A549 (cell line): ENCODE measurements around the gene COG2. TPM values are rescaled to one million over a fixed set of nuclear protein-coding genes. Genes with fewer than 3 reads are reported as not detected.

Source experiments
- ATAC-seq, 2 experiments: fragments of 200-7000 bp in 1 of 2; fragments of >200 bp in 1 of 2; cut with Nextera tagmentation in 1 of 2; cut with Tn5 transposase in 1 of 2; 3 replicates each; pipeline versions ENCODE4 v1.8.0 to v1.9.1; 2018 to 2020; ENCODE audit warnings: mild to moderate bottlenecking in 1 of 2, moderate library complexity in 1 of 2
- CTCF ChIA-PET: fragments of 300-600 bp; sonication (Branson Sonifier 250); formaldehyde crosslinking; extraction: SDS; loops from one replicate; lab custom pipeline; 2021; ENCODE audit warnings: antibody characterized with exemption, inconsistent platforms; lab: Yijun Ruan, JAX
- POLR2A ChIA-PET: fragments of 350-600 bp; formaldehyde crosslinking; extraction: SDS; loops from one replicate; lab custom pipeline; 2021; ENCODE audit warnings: antibody characterized with exemption, inconsistent platforms; lab: Yijun Ruan, JAX
- DNase-seq, 2 experiments: peaks; one replicate each; pipeline versions ENCODE4 v3.0.0 to v3.0.0-alpha.2; 2011 to 2016; ENCODE audit warnings: low read depth in 1 of 2, low spot score in 1 of 2
- FAIRE-seq: peaks from 2 replicates; lab custom pipeline; 2011; peaks lifted over from hg19 to GRCh38; lab: Jason Lieb, UNC
- H3K27ac ChIP-seq, 2 experiments: fragments of >200 bp; sonication (Bioruptor Twin); formaldehyde crosslinking; 3 replicates each; pipeline ENCODE4 v1.5.1; 2016 to 2017
- H3K4me1 ChIP-seq: fragments of >200 bp; sonication (Bioruptor Twin); formaldehyde crosslinking; 3 replicates; pipeline ENCODE4 v1.6.1; 2016
- H3K4me2 ChIP-seq: fragments of >200 bp; sonication (Bioruptor Twin); formaldehyde crosslinking; 3 replicates; pipeline ENCODE4 v1.6.1; 2016
- H3K4me3 ChIP-seq: fragments of >200 bp; sonication (Bioruptor Twin); formaldehyde crosslinking; 3 replicates; pipeline ENCODE4 v1.5.1; 2016
- H3K9me3 ChIP-seq: fragments of >200 bp; sonication (Bioruptor Twin); formaldehyde crosslinking; 3 replicates; pipeline ENCODE4 v1.6.1; 2016
- BHLHE40 ChIP-seq: IDR thresholded peaks from 2 replicates; pipeline ENCODE4 v1.6.1; 2012; ENCODE audit warnings: low read depth, low read length, inconsistent platforms
- CBX2 ChIP-seq: fragments of 200-600 bp; sonication (generic); IDR thresholded peaks from 2 replicates; pipeline ENCODE4 v1.6.1; 2016; ENCODE audit warnings: low read depth, mild to moderate bottlenecking, borderline replicate concordance
- CBX8 ChIP-seq: fragments of 200-600 bp; sonication (generic); IDR thresholded peaks from 2 replicates; pipeline ENCODE4 v1.6.1; 2016
- HOXB5 ChIP-seq: fragments of 250-450 bp; sonication (Bioruptor Pico); IDR thresholded peaks from 2 replicates; pipeline ENCODE4 v1.5.0; 2020; ENCODE audit warnings: mild to moderate bottlenecking, moderate library complexity
- JUN ChIP-seq, 2 experiments: fragments of >200 bp; sonication (Bioruptor Twin); formaldehyde crosslinking; IDR thresholded peaks; 2 replicates in 1 of 2; 3 replicates in 1 of 2; pipeline ENCODE4 v1.6.1; 2016 to 2017
- KDM5A ChIP-seq: fragments of 200-600 bp; sonication (generic); IDR thresholded peaks from 2 replicates; pipeline ENCODE4 v1.6.1; 2016; ENCODE audit warnings: antibody characterized with exemption, mild to moderate bottlenecking
- NFE2L2 ChIP-seq: fragments of 150-350 bp; conservative IDR thresholded peaks from 2 replicates; pipeline ENCODE4 v1.6.1; 2014; ENCODE audit warnings: low read length
- RCOR1 ChIP-seq: fragments of 150-350 bp; IDR thresholded peaks from 2 replicates; pipeline ENCODE4 v1.6.1; 2014; ENCODE audit warnings: antibody characterized with exemption, low read length, low read depth
- RNF2 ChIP-seq: fragments of 200-600 bp; sonication (generic); IDR thresholded peaks from 2 replicates; pipeline ENCODE4 v1.6.1; 2016; ENCODE audit warnings: low read depth, mild to moderate bottlenecking, antibody characterized with exemption, moderate library complexity, borderline replicate concordance
- SMC3 ChIP-seq: fragments of >200 bp; sonication (Bioruptor Twin); formaldehyde crosslinking; IDR thresholded peaks from 3 replicates; pipeline ENCODE4 v1.6.1; 2018; ENCODE audit warnings: inconsistent platforms
- TFCP2L1 ChIP-seq: fragments of 250-450 bp; sonication (Bioruptor Pico); IDR thresholded peaks from 2 replicates; pipeline ENCODE4 v1.5.0; 2021; ENCODE audit warnings: mild to moderate bottlenecking
- ZC3H11A ChIP-seq: fragments of 450-650 bp; IDR thresholded peaks from 2 replicates; pipeline ENCODE4 v1.6.1; 2014; ENCODE audit warnings: antibody characterized with exemption, mild to moderate bottlenecking
- ZFP36 ChIP-seq: fragments of 450-650 bp; IDR thresholded peaks from 2 replicates; pipeline ENCODE4 v1.6.1; 2014; ENCODE audit warnings: borderline replicate concordance; ENCODE audit not compliant: partially characterized antibody
- WGBS: methylation state at CpG from one replicate; pipeline ENCODE4 v1.1.6; 2017; ENCODE audit errors: missing lambda C conversion rate; 5-methylcytosine and 5-hydroxymethylcytosine counted together
- polyA plus RNA-seq, 4 experiments: library from polyadenylated mRNA; depleted of rRNA in 3 of 4; stranded (reverse); fragments of >200 nt; fragmentation: RNase III in 1 of 4; extraction: RNeasy Plus Mini Kit Qiagen cat#74134 plus additional on column Dnase treatment in 1 of 4; gene quantifications; 2 replicates in 3 of 4; 3 replicates in 1 of 4; pipeline ENCODE4 v1.2.3, GENCODE V29; 2011 to 2017
- TF ChIP-seq, protein P1 (sequence below): fragments of >200 bp; sonication (Bioruptor Twin); formaldehyde crosslinking; IDR thresholded peaks from 3 replicates; pipeline ENCODE4 v1.6.1; 2016
- TF ChIP-seq, protein P2 (sequence below): fragments of >200 bp; sonication (Bioruptor Twin); formaldehyde crosslinking; IDR thresholded peaks from 3 replicates; pipeline ENCODE4 v1.5.1; 2016
- TF ChIP-seq, protein P3 (sequence below): fragments of >200 bp; sonication (Bioruptor Twin); formaldehyde crosslinking; IDR thresholded peaks from 2 replicates; pipeline ENCODE4 v1.6.1; 2016
- TF ChIP-seq, protein P4 (sequence below): fragments of 450-650 bp; IDR thresholded peaks from 2 replicates; pipeline ENCODE4 v1.6.1; 2014; ENCODE audit warnings: antibody characterized with exemption
- TF ChIP-seq, protein P5 (sequence below): IDR thresholded peaks from 2 replicates; pipeline ENCODE4 v1.6.1; 2012

The COG2 gene
- polyA plus RNA-seq, 2 of the 4 experiments (the other 2 are of a cell fraction) = 23.0 to 34.2 TPM

DNA sequence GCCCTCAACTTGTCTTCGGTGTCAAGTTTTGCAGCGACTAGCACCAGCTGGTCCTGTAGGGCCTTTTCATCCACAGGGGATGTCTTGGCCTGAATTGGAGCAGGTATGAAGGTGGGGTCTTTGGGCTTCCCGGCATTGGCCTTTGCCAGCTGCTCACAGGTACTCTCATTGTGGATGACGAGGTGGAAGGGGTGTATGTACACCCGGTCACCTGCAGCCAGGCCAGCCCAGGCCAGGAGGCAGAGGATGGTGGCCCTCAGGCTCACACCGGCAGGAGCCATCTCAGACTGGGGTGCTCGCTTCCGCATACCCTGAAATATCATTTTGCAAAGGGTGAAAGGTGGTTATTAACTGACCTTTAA, 68.2 kb downstream of the COG2 start:
- no peaks in the 10 kb centered on the region for H3K9me3 ChIP-seq
- ChIA-PET POLR2A (no interaction called here), CTCF (interaction anchor here (1.0 to 1.4 kb wide), 2 partner anchors 69 to 500 kb away, joined by 3 to 4 read pairs; partner anchors contain the start of gene COG2)
- H3K4me3 ChIP-seq = no peak overlapping the region
- H3K4me1 ChIP-seq = peaks cover 10% of the 10 kb centered on the region; the same call in 2 of the 3 replicates
- no peak for DNase-seq
- H3K4me2 ChIP-seq = no peak overlapping the region
- no peak overlapping the region for H3K27ac ChIP-seq
- TF ChIP-seq ZC3H11A (no peak), CBX8 (no peak), RCOR1 (no peak), CBX2 (no peak)
- TF ChIP-seq, protein P1, sequence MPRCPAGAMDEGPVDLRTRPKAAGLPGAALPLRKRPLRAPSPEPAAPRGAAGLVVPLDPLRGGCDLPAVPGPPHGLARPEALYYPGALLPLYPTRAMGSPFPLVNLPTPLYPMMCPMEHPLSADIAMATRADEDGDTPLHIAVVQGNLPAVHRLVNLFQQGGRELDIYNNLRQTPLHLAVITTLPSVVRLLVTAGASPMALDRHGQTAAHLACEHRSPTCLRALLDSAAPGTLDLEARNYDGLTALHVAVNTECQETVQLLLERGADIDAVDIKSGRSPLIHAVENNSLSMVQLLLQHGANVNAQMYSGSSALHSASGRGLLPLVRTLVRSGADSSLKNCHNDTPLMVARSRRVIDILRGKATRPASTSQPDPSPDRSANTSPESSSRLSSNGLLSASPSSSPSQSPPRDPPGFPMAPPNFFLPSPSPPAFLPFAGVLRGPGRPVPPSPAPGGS = no peak
- no peak for FAIRE-seq
- ATAC-seq = no peak
- 81% methylated on average over 8 of the region's 8 CpGs for WGBS

DNA sequence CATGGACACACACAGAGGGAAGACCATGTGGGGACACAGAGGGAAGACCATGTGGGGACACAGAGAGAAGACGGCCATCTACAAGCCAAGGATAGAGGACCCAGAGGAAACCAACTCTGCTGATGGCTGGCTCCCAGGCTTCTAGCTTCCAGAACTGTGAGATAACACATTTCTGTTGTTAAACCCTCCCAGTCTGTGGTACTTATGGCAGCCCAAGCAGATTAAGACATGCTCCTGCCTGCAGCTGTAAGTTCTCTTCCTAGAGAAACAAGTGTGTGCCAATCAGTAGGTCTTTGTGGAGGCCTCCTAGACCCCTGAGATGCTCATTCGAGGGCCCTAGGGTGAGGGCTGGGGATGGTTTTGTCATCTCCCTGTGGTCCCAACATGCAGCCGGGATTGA, 69.0 kb downstream of the COG2 start:
- no peak overlapping the region for H3K4me3 ChIP-seq
- WGBS = 56% methylated on average over 3 of the region's 3 CpGs
- ChIA-PET POLR2A (no interaction called here), CTCF (interaction anchor here (0.5 to 1.4 kb wide), 2 partner anchors 21 to 69 kb away, joined by 3 to 4 read pairs; partner anchors contain the start of gene COG2)
- H3K27ac ChIP-seq = no peak overlapping the region
- H3K9me3 ChIP-seq = no peaks in the 10 kb centered on the region
- TF ChIP-seq CBX8 = no peak
- TF ChIP-seq, protein P2, sequence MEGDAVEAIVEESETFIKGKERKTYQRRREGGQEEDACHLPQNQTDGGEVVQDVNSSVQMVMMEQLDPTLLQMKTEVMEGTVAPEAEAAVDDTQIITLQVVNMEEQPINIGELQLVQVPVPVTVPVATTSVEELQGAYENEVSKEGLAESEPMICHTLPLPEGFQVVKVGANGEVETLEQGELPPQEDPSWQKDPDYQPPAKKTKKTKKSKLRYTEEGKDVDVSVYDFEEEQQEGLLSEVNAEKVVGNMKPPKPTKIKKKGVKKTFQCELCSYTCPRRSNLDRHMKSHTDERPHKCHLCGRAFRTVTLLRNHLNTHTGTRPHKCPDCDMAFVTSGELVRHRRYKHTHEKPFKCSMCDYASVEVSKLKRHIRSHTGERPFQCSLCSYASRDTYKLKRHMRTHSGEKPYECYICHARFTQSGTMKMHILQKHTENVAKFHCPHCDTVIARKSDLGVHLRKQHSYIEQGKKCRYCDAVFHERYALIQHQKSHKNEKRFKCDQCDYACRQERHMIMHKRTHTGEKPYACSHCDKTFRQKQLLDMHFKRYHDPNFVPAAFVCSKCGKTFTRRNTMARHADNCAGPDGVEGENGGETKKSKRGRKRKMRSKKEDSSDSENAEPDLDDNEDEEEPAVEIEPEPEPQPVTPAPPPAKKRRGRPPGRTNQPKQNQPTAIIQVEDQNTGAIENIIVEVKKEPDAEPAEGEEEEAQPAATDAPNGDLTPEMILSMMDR = no peak
- TF ChIP-seq, protein P1 = no peak
- peaks cover 10% of the 10 kb centered on the region; the same call in 2 of the 3 replicates for H3K4me1 ChIP-seq
- H3K4me2 ChIP-seq = no peak overlapping the region
- ATAC-seq = no peak
- DNase-seq = no peak
- FAIRE-seq = no peak

DNA sequence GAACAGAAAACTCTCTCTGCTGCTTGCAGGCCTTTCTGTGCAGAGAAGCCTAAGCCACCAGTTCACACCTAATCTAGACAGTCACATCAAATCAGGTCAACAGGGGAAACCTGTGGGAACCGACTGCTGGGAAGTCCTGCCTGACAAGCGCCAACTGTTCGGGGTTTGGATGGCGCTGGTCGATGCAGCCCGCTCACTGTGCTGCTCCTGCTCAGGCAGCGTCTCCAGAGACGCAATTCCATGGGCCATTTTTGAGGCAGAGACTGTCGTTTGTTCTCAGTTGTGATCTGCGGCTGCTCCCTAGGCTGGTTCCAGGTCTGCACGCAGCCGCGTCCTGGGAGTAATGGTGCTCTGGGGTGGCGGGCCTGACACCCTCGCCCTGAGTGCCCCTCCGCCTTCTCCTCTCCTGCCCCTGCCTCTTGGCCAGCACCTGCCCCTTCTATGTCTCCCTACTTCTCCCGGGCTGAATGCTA, 70.2 kb downstream of the COG2 start:
- Histone ChIP-seq H3K4me3 (no peak overlapping the region), H3K4me2 (no peak overlapping the region), H3K27ac (no peak overlapping the region), H3K4me1 (peaks cover 10% of the 10 kb centered on the region; the same call in 2 of the 3 replicates), H3K9me3 (no peaks in the 10 kb centered on the region)
- DNase-seq (no peak), ATAC-seq (no peak), FAIRE-seq (no peak)
- TF ChIP-seq JUN (IDR thresholded peaks at IDR 0.05) = no peak
- TF ChIP-seq ZFP36 = no peak
- TF ChIP-seq, protein P3, sequence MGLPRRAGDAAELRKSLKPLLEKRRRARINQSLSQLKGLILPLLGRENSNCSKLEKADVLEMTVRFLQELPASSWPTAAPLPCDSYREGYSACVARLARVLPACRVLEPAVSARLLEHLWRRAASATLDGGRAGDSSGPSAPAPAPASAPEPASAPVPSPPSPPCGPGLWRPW = no peak
- no peak for TF ChIP-seq SMC3
- TF ChIP-seq TFCP2L1 (CRISPR knock-in tag) = no peak
- TF ChIP-seq BHLHE40 = no peak
- no peak for TF ChIP-seq HOXB5 (CRISPR knock-in tag)
- WGBS = 79% methylated on average over 17 of the region's 17 CpGs
- POLR2A ChIA-PET = no interaction called here
- CTCF ChIA-PET = no interaction called here

DNA sequence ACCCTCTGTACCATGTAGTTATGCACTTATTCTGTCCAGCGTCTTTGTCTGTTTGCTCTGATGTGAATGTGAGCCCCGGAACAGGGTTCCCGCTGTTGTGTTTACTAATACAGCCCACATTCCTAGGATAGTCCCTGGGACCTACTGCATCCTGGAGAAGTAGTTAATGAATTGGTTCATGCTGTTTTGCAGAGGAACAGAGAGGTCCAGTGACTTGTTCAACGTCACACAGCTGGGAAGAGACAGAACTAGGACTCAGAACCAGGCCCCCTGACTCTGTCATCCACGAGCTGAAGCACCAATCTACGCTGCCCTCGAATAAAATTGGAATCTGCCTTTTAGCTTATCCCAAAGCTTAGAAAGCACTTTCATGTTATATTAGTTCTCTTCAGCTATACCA, 70.9 kb downstream of the COG2 start:
- Histone ChIP-seq H3K4me2 (no peak overlapping the region), H3K9me3 (no peaks in the 10 kb centered on the region), H3K27ac (no peak overlapping the region), H3K4me3 (no peak overlapping the region), H3K4me1 (peaks cover 10% of the 10 kb centered on the region; the same call in 2 of the 3 replicates)
- ChIA-PET POLR2A (no interaction called here), CTCF (no interaction called here)
- 66% methylated on average over 7 of the region's 7 CpGs for WGBS
- DNase-seq = no peak
- ATAC-seq = no peak
- FAIRE-seq = no peak
- TF ChIP-seq CBX2 = no peak
- TF ChIP-seq NFE2L2 = no peak
- no peak for TF ChIP-seq KDM5A
- TF ChIP-seq RCOR1 = no peak
- TF ChIP-seq, protein P4, sequence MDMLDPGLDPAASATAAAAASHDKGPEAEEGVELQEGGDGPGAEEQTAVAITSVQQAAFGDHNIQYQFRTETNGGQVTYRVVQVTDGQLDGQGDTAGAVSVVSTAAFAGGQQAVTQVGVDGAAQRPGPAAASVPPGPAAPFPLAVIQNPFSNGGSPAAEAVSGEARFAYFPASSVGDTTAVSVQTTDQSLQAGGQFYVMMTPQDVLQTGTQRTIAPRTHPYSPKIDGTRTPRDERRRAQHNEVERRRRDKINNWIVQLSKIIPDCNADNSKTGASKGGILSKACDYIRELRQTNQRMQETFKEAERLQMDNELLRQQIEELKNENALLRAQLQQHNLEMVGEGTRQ = no peak
- TF ChIP-seq RNF2 = no peak
- TF ChIP-seq, protein P5, sequence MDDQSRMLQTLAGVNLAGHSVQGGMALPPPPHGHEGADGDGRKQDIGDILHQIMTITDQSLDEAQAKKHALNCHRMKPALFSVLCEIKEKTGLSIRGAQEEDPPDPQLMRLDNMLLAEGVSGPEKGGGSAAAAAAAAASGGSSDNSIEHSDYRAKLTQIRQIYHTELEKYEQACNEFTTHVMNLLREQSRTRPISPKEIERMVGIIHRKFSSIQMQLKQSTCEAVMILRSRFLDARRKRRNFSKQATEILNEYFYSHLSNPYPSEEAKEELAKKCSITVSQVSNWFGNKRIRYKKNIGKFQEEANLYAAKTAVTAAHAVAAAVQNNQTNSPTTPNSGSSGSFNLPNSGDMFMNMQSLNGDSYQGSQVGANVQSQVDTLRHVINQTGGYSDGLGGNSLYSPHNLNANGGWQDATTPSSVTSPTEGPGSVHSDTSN = no peak
